ENCODE results near the gene RBMS3. TPM values are rescaled to one million over a fixed set of nuclear protein-coding genes. Genes with fewer than 3 reads are reported as not detected.

Gene RBMS3
- total RNA-seq, 2 experiments from 2014 or later = 1.0 TPM; not detected in 1

DNA sequence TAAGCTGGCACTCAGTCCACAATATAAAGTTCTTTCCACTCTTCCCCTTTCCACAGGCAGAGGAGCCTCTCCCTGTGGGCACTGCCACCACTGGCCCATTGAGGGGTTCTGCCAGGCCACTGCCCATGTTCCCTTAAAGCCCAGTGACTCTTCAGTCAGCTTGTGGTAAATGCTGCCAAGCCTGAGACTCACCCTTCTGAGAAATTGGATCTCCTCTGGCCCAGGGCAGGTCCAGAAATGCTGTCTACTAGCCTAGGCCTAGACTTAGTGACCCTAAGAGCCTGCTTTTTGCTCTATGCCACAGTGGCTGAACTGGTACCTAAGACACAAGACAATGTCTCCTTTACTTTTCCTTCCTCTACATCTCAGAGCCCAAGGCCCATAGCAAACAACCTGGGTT is 295.8 kb downstream of the RBMS3 start:
- ChIA-PET CTCF (ENCODE audit: unreplicated experiment) (no interaction called here), POLR2A (no interaction called here)
- Histone ChIP-seq H4K20me1 (ENCODE audit: insufficient read depth, low read length) (no peaks in the 10 kb centered on the region), H3K4me3 (ENCODE audit: low read depth, low read length, poor library complexity, severe bottlenecking) (no peak overlapping the region), H3K9me3 (ENCODE audit: low read length) (0 out of 2 replicates have a peak, but pooled peaks cover 5% of the 10 kb centered on the region), H3K4me1 (ENCODE audit: insufficient read depth, low read length, poor library complexity, severe bottlenecking) (no peaks in the 10 kb centered on the region), H3K79me2 (ENCODE audit: insufficient read depth, low read depth, low read length) (no peaks in the 10 kb centered on the region), H3K4me2 (ENCODE audit: low read length) (no peak overlapping the region), H3K27ac (ENCODE audit: low read depth, low read length, poor library complexity, severe bottlenecking) (no peak overlapping the region), H2AFZ (ENCODE audit: low read length) (no peak overlapping the region), H3K36me3 (ENCODE audit: insufficient read depth, low read length) (no peaks in the 10 kb centered on the region), H3K9me2 (ENCODE audit: insufficient read depth, low read length) (no peaks in the 10 kb centered on the region)
- no TSS peak for BruUV-seq (replicated peaks)
- DNase-seq (ENCODE audit: low spot score) = no peak
- TF ChIP-seq CTCF (conservative IDR thresholded peaks at IDR 0.05; ENCODE audit: low read length) (no peak), EZH2phosphoT487 (IDR thresholded peaks at IDR 0.05; ENCODE audit: borderline replicate concordance, low read depth, low read length) (no peak)
- intact Hi-C loops (cut with micrococcal nuclease; ENCODE audit: unreplicated experiment) = no loop called here

DNA sequence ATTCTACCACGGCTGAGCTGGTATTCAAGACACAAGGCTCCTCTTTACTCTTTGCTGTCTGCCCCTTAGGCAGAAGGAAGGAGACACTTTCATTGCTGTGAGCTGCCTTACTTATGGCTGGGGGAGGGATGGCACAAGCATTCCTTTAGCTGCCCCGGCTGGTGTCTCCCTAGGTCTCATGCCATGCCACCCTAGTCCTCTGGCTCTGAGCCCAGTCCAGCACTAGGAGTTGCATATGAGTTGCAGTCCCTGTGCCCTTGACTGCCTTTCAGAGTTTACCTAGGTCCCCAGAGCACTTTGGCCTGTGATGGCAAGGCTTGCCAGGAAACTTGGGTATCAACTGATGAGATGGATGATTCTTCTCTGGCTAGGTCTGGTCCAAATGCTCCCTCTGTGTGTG is 296.4 kb downstream of the RBMS3 start:
- POLR2A ChIA-PET = no interaction called here
- Histone ChIP-seq H4K20me1 (ENCODE audit: insufficient read depth, low read length) (no peaks in the 10 kb centered on the region), H3K4me2 (ENCODE audit: low read length) (no peak overlapping the region), H3K4me3 (ENCODE audit: low read depth, low read length, poor library complexity, severe bottlenecking) (no peak overlapping the region), H3K9me3 (ENCODE audit: low read length) (0 out of 2 replicates have a peak, but pooled peaks cover 4% of the 10 kb centered on the region), H3K4me1 (ENCODE audit: insufficient read depth, low read length, poor library complexity, severe bottlenecking) (no peaks in the 10 kb centered on the region), H3K36me3 (ENCODE audit: insufficient read depth, low read length) (no peaks in the 10 kb centered on the region), H3K9me2 (ENCODE audit: insufficient read depth, low read length) (no peaks in the 10 kb centered on the region), H2AFZ (ENCODE audit: low read length) (no peak overlapping the region), H3K27ac (ENCODE audit: low read depth, low read length, poor library complexity, severe bottlenecking) (no peak overlapping the region), H3K79me2 (ENCODE audit: insufficient read depth, low read depth, low read length) (no peaks in the 10 kb centered on the region)
- BruUV-seq (replicated peaks) = no TSS peak
- intact Hi-C loops (cut with micrococcal nuclease; ENCODE audit: unreplicated experiment) = no loop called here
- TF ChIP-seq CTCF (conservative IDR thresholded peaks at IDR 0.05; ENCODE audit: low read length) (no peak), EZH2phosphoT487 (IDR thresholded peaks at IDR 0.05; ENCODE audit: borderline replicate concordance, low read depth, low read length) (no peak)
- CTCF ChIA-PET (ENCODE audit: unreplicated experiment) = no interaction called here
- no peak for DNase-seq (ENCODE audit: low spot score)

DNA sequence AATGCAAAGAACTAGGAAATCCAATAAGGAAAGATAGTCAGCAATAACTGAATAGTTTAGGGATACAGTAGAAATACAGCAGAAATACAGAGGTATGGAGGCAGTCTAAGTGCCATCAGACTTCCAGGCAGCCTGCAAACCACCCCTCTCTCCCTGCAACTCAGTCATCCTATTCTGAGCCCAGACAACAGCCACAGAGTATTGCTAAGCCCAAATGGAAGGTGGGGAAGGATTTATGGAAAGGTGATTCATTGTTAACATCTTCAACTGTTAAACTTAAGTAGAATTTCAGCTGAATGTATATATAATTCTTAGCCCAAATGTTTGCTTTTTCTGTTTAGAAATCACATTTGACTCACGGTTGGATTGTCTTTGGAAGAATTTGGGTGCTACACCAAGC is 300.4 kb downstream of the RBMS3 start:
- ChIA-PET POLR2A (no interaction called here), CTCF (ENCODE audit: unreplicated experiment) (no interaction called here)
- Histone ChIP-seq H3K27ac (ENCODE audit: low read depth, low read length, poor library complexity, severe bottlenecking) (no peak overlapping the region), H3K9me3 (ENCODE audit: low read length) (no peaks in the 10 kb centered on the region), H3K9me2 (ENCODE audit: insufficient read depth, low read length) (no peaks in the 10 kb centered on the region), H2AFZ (ENCODE audit: low read length) (no peak overlapping the region), H3K79me2 (ENCODE audit: insufficient read depth, low read depth, low read length) (no peaks in the 10 kb centered on the region), H3K4me3 (ENCODE audit: low read depth, low read length, poor library complexity, severe bottlenecking) (no peak overlapping the region), H3K4me2 (ENCODE audit: low read length) (no peak overlapping the region), H3K36me3 (ENCODE audit: insufficient read depth, low read length) (no peaks in the 10 kb centered on the region), H3K4me1 (ENCODE audit: insufficient read depth, low read length, poor library complexity, severe bottlenecking) (no peaks in the 10 kb centered on the region), H4K20me1 (ENCODE audit: insufficient read depth, low read length) (no peaks in the 10 kb centered on the region)
- intact Hi-C loops (cut with micrococcal nuclease; ENCODE audit: unreplicated experiment) = no loop called here
- TF ChIP-seq CTCF (conservative IDR thresholded peaks at IDR 0.05; ENCODE audit: low read length) (no peak), EZH2phosphoT487 (IDR thresholded peaks at IDR 0.05; ENCODE audit: borderline replicate concordance, low read depth, low read length) (no peak)
- no peak for DNase-seq (ENCODE audit: low spot score)
- no TSS peak for BruUV-seq (replicated peaks)

Data from OCI-LY7 (cell line).